Measurements from ENCODE around the gene KLHL7. TPM values are rescaled to one million over a fixed set of nuclear protein-coding genes. Genes with fewer than 3 reads are reported as not detected.

The KLHL7 gene
- polyA plus RNA-seq, 1 donor (not counting 4 experiments of a cell fraction or from before 2014, with no cell fraction given) = 43.1 TPM

DNA sequence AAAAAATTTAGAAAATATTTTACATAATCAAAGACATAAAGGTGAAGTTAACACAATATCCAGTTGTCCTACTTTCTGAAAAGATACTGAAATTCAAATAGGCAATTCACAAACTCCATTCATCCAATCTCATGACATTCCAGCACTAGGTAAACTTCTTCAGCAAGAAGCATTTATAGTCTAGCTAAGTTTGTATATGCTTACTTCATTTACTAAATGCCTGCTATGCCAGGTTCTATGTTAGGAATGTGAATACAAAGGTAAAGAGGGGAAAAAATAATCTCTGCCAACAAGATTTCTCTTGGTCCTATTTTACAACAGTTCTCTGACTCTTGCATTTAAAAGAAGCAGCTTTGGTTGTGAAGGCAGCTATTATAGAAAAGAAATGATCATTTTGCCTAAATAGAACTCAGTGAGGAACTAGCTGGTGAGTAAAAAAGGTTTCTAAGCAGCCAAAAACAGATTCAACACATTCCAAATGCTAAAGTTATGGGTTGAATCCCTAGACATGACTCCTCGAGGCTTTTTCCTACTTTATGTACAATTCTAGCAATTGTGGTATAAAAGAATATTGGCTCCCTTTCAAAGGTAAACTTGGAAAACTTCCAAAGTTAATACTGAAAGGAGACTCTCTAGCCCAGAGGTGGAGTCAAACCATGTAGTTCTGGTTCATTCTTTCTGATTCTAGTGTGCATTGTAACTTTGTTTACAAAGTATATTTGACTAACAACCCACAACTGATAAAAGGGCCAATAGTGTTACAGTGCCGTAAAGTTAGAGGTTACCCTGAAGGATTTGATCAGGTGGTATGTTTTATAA is 30.9 kb upstream of the KLHL7 start:
- Histone ChIP-seq H3K4me1 (ENCODE audit: control insufficient read depth, extremely low read depth, insufficient read depth, low read length) (no peaks in the 10 kb centered on the region), H4K20me1 (ENCODE audit: control insufficient read depth, extremely low read depth, insufficient read depth, low read length) (no peaks in the 10 kb centered on the region), H3K9me1 (ENCODE audit: control insufficient read depth, extremely low read depth, insufficient read depth, low read length) (no peaks in the 10 kb centered on the region), H3K9ac (ENCODE audit: control insufficient read depth, extremely low read depth, insufficient read depth, low read length) (no peak overlapping the region), H3K79me2 (ENCODE audit: control insufficient read depth, insufficient read depth, low read length) (no peaks in the 10 kb centered on the region), H3K27me3 (ENCODE audit: control insufficient read depth, extremely low read depth, insufficient read depth, low read length) (no peaks in the 10 kb centered on the region), H3K9me3 (ENCODE audit: control insufficient read depth, low read depth, low read length) (no peaks in the 10 kb centered on the region), H3K4me2 (ENCODE audit: control insufficient read depth, extremely low read depth, insufficient read depth, low read depth, low read length) (no peak overlapping the region), H3K36me3 (ENCODE audit: control insufficient read depth in 2 of 2, extremely low read depth in 1 of 2, insufficient read depth in 2 of 2, low read length in 2 of 2) (no peaks in the 10 kb centered on the region), H2AFZ (ENCODE audit: control insufficient read depth, low read length) (no peak overlapping the region), H3K27ac (ENCODE audit: control insufficient read depth, insufficient read depth, low read length) (no peak overlapping the region), H3K4me3 (ENCODE audit: control insufficient read depth in 2 of 3, extremely low read depth in 1 of 3, insufficient read depth in 2 of 3, low read depth in 1 of 3, low read length in 3 of 3) (no peak overlapping the region)
- dilution Hi-C loops (cut with MboI; ENCODE audit: extremely low pct_ligation_motif_present, low sequenced_read_pairs) = no loop called here
- no peak for DNase-seq (ENCODE audit: low read depth, low spot score)
- no peak for TF ChIP-seq EZH2 (IDR thresholded peaks at IDR 0.05; ENCODE audit: low read length)
- FAIRE-seq = peak; percentile 64

GRCh38 chr7:23075571-23075970 is 30.0 kb upstream of the KLHL7 start:
- Histone ChIP-seq H3K27me3 (ENCODE audit: control insufficient read depth, extremely low read depth, insufficient read depth, low read length) (no peaks in the 10 kb centered on the region), H3K9me3 (ENCODE audit: control insufficient read depth, low read depth, low read length) (no peaks in the 10 kb centered on the region), H3K79me2 (ENCODE audit: control insufficient read depth, insufficient read depth, low read length) (no peaks in the 10 kb centered on the region), H4K20me1 (ENCODE audit: control insufficient read depth, extremely low read depth, insufficient read depth, low read length) (no peaks in the 10 kb centered on the region), H3K4me1 (ENCODE audit: control insufficient read depth, extremely low read depth, insufficient read depth, low read length) (no peaks in the 10 kb centered on the region), H3K4me3 (ENCODE audit: control insufficient read depth in 2 of 3, extremely low read depth in 1 of 3, insufficient read depth in 2 of 3, low read depth in 1 of 3, low read length in 3 of 3) (no peak overlapping the region), H3K27ac (ENCODE audit: control insufficient read depth, insufficient read depth, low read length) (no peak overlapping the region), H3K9ac (ENCODE audit: control insufficient read depth, extremely low read depth, insufficient read depth, low read length) (no peak overlapping the region), H3K9me1 (ENCODE audit: control insufficient read depth, extremely low read depth, insufficient read depth, low read length) (no peaks in the 10 kb centered on the region), H2AFZ (ENCODE audit: control insufficient read depth, low read length) (no peak overlapping the region), H3K4me2 (ENCODE audit: control insufficient read depth, extremely low read depth, insufficient read depth, low read depth, low read length) (no peak overlapping the region), H3K36me3 (ENCODE audit: control insufficient read depth in 2 of 2, extremely low read depth in 1 of 2, insufficient read depth in 2 of 2, low read length in 2 of 2) (no peaks in the 10 kb centered on the region)
- FAIRE-seq = no peak
- dilution Hi-C loops (cut with MboI; ENCODE audit: extremely low pct_ligation_motif_present, low sequenced_read_pairs) = no loop called here
- DNase-seq (ENCODE audit: low read depth, low spot score) = no peak
- TF ChIP-seq, protein P1, sequence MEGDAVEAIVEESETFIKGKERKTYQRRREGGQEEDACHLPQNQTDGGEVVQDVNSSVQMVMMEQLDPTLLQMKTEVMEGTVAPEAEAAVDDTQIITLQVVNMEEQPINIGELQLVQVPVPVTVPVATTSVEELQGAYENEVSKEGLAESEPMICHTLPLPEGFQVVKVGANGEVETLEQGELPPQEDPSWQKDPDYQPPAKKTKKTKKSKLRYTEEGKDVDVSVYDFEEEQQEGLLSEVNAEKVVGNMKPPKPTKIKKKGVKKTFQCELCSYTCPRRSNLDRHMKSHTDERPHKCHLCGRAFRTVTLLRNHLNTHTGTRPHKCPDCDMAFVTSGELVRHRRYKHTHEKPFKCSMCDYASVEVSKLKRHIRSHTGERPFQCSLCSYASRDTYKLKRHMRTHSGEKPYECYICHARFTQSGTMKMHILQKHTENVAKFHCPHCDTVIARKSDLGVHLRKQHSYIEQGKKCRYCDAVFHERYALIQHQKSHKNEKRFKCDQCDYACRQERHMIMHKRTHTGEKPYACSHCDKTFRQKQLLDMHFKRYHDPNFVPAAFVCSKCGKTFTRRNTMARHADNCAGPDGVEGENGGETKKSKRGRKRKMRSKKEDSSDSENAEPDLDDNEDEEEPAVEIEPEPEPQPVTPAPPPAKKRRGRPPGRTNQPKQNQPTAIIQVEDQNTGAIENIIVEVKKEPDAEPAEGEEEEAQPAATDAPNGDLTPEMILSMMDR (optimal IDR thresholded peaks at IDR 0.05 in 1 of 3, IDR thresholded peaks at IDR 0.05 in 1 of 3, conservative IDR thresholded peaks at IDR 0.05 in 1 of 3; ENCODE audit: extremely low read depth in 1 of 3, insufficient read depth in 2 of 3, low read length in 3 of 3) = no peak
- TF ChIP-seq EZH2 (IDR thresholded peaks at IDR 0.05; ENCODE audit: low read length) = no peak
